ENCODE results near the gene ZNF638.

GRCh38 chr2:71347517-71347916 is 15.9 kb downstream of the ZNF638 start:
- no peak for TF ChIP-seq CTCF (IDR thresholded peaks at IDR 0.05)
- TF ChIP-seq POLR2A (IDR thresholded peaks at IDR 0.05), result no peak
